Measurements from ENCODE around the gene CACTIN. TPM values are rescaled to one million over a fixed set of nuclear protein-coding genes. Genes with fewer than 3 reads are reported as not detected.
"Not testable (repeated sequence)": the region's sequence is repeated elsewhere in the genome, so short reads cannot be mapped to it uniquely, and the experiment has no call there.

Gene CACTIN
- total and polyA plus RNA-seq, 7 experiments from 2014 or later: 9.5 to 46.7 (median 35.9) TPM

GRCh38 chr19:3634496-3635045 lies 8.0 kb upstream of the CACTIN start:
- Histone ChIP-seq H3K9me3 (ENCODE audit: control insufficient read depth in 2 of 3, low read length in 3 of 3) (no peaks in the 10 kb centered on the region), H3K4me3 (ENCODE audit: low read length) (no peak overlapping the region), H3K36me3 (ENCODE audit: control insufficient read depth in 2 of 3, insufficient read depth in 3 of 3, low read length in 3 of 3) (peaks cover 0 to 42% (median 0%) of the 10 kb centered on the region in 3 experiments), H3K4me1 (ENCODE audit: control insufficient read depth in 2 of 2, insufficient read depth in 2 of 2, low read length in 2 of 2) (no peaks in the 10 kb centered on the region), H3K27ac (ENCODE audit: low read depth, low read length) (no peak overlapping the region), H3K27me3 (ENCODE audit: control insufficient read depth in 2 of 2, insufficient read depth in 2 of 2, low read length in 2 of 2) (no peaks in the 10 kb centered on the region)
- ChIA-PET CTCF (no interaction called here), POLR2A (no interaction called here)
- no peak overlapping the region for H3K4me3 Mint-ChIP-seq
- no peaks in the 10 kb centered on the region for H3K4me1 Mint-ChIP-seq
- no peaks in the 10 kb centered on the region for H3K27me3 Mint-ChIP-seq
- ATAC-seq: no peak
- intact Hi-C loops (cut with micrococcal nuclease): no loop called here
- peak overlapping the region in 1 of 9 donors; percentile 41 for H3K27ac Mint-ChIP-seq
- H3K9me3 Mint-ChIP-seq: no peaks in the 10 kb centered on the region
- peaks cover 0 to 5% (median 0%) of the 10 kb centered on the region in 5 donors for H3K36me3 Mint-ChIP-seq
- DNase-seq: no peak

- Histone ChIP-seq H3K9me3 (ENCODE audit: control insufficient read depth in 2 of 3, low read length in 3 of 3) (no peaks in the 10 kb centered on the region), H3K4me3 (ENCODE audit: low read length) (no peak overlapping the region), H3K36me3 (ENCODE audit: control insufficient read depth in 2 of 3, insufficient read depth in 3 of 3, low read length in 3 of 3) (peaks cover 0 to 32% (median 0%) of the 10 kb centered on the region in 3 experiments), H3K27me3 (ENCODE audit: control insufficient read depth in 2 of 2, insufficient read depth in 2 of 2, low read length in 2 of 2) (no peaks in the 10 kb centered on the region), H3K27ac (ENCODE audit: low read depth, low read length) (no peak overlapping the region), H3K4me1 (ENCODE audit: control insufficient read depth in 2 of 2, insufficient read depth in 2 of 2, low read length in 2 of 2) (no peaks in the 10 kb centered on the region)
- ATAC-seq (no peak), DNase-seq (no peak)
- H3K36me3 Mint-ChIP-seq: peaks cover 0 to 3% (median 0%) of the 10 kb centered on the region in 5 donors
- ChIA-PET CTCF (no interaction called here), POLR2A (no interaction called here)
- H3K27me3 Mint-ChIP-seq: no peaks in the 10 kb centered on the region
- intact Hi-C loops (cut with micrococcal nuclease): no loop called here
- no peaks in the 10 kb centered on the region for H3K9me3 Mint-ChIP-seq
- no peak overlapping the region for H3K27ac Mint-ChIP-seq
- H3K4me1 Mint-ChIP-seq: no peaks in the 10 kb centered on the region
- H3K4me3 Mint-ChIP-seq: no peak overlapping the region
Measured at GRCh38 chr19:3633559-3633988, 7.0 kb upstream of the CACTIN start.

DNA sequence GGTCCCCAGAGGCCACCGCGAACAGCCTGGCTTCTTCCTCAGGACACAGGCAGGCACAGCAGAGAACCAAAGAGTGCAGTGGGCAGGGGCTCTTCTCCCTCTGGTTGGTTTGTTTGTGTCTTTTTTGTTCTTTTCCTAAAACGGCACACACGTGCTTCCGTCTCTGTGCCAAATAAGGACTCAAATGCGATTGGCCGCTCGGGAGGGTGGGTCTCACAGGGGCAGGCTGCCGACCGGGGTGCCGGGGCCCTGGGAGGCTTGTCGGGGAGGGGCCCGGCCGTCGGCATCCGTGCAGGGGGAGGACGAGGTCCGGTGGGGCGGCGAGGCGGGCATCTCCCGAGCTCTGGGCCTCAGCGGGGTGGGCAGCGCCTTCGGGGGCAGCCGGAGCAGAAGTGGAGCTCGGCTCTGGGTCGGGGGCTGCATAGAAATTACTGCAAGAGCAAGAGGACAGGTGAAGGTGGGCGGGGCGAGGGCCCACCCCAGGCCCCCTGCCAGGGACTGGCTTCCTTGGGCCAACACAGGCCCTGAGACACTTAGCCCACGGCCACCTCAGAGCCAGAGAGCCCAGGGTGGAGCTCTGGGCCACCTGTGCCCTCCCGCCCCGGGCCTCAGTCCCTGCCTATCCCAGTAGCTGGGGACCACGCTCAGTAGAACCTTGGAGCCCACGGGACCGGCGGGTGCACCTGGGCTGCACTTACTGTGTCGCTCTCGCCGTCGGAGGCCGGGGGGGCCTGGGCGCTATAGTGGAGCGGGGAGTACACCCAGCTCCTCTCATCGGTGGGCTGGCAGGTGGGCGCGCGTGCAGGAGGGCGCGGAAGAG lies 6.4 kb upstream of the CACTIN start:
- no peak overlapping the region for H3K4me3 ChIP-seq (ENCODE audit: low read length)
- H3K27ac Mint-ChIP-seq: no peak overlapping the region
- ATAC-seq (no peak), DNase-seq (no peak)
- no peaks in the 10 kb centered on the region for H3K9me3 ChIP-seq (ENCODE audit: control insufficient read depth in 2 of 3, low read length in 3 of 3)
- ChIA-PET CTCF (interaction anchor here (0.7 kb wide), 1 partner anchor 209 kb away, joined by 3 read pairs; no protein-coding TSS in a partner anchor), POLR2A (no interaction called here)
- no peaks in the 10 kb centered on the region for H3K4me1 ChIP-seq (ENCODE audit: control insufficient read depth in 2 of 2, insufficient read depth in 2 of 2, low read length in 2 of 2)
- H3K4me1 Mint-ChIP-seq: no peaks in the 10 kb centered on the region
- H3K27ac ChIP-seq (ENCODE audit: low read depth, low read length): no peak overlapping the region
- H3K36me3 ChIP-seq (ENCODE audit: control insufficient read depth in 2 of 3, insufficient read depth in 3 of 3, low read length in 3 of 3): peaks cover 0 to 26% (median 0%) of the 10 kb centered on the region in 3 experiments
- no peaks in the 10 kb centered on the region for H3K9me3 Mint-ChIP-seq
- intact Hi-C loops (cut with micrococcal nuclease): no loop called here
- H3K4me3 Mint-ChIP-seq: no peak overlapping the region
- H3K27me3 Mint-ChIP-seq: no peaks in the 10 kb centered on the region
- no peaks in the 10 kb centered on the region for H3K36me3 Mint-ChIP-seq
- H3K27me3 ChIP-seq (ENCODE audit: control insufficient read depth in 2 of 2, insufficient read depth in 2 of 2, low read length in 2 of 2): no peaks in the 10 kb centered on the region

- Mint-ChIP-seq H3K27me3 (no peaks in the 10 kb centered on the region), H3K36me3 (no peaks in the 10 kb centered on the region), H3K9me3 (no peaks in the 10 kb centered on the region), H3K27ac (no peak overlapping the region), H3K4me1 (peaks cover under 1 to 4% (median 2%) of the 10 kb centered on the region in 7 donors), H3K4me3 (no peak overlapping the region)
- no peak overlapping the region for H3K27ac ChIP-seq (ENCODE audit: low read depth, low read length)
- no peaks in the 10 kb centered on the region for H3K27me3 ChIP-seq (ENCODE audit: control insufficient read depth in 2 of 2, insufficient read depth in 2 of 2, low read length in 2 of 2)
- intact Hi-C loops (cut with micrococcal nuclease): no loop called here
- ATAC-seq: no peak
- H3K4me3 ChIP-seq (ENCODE audit: low read length): no peak overlapping the region
- POLR2A ChIA-PET: no interaction called here
- no peaks in the 10 kb centered on the region for H3K9me3 ChIP-seq (ENCODE audit: control insufficient read depth in 2 of 3, low read length in 3 of 3)
- CTCF ChIA-PET: interaction anchor here (0.7 kb wide), 1 partner anchor 210 kb away, joined by 3 read pairs; no protein-coding TSS in a partner anchor
- H3K36me3 ChIP-seq (ENCODE audit: control insufficient read depth in 2 of 3, insufficient read depth in 3 of 3, low read length in 3 of 3): peaks cover 0 to 20% (median 0%) of the 10 kb centered on the region in 3 experiments
- DNase-seq: no peak
- H3K4me1 ChIP-seq (ENCODE audit: control insufficient read depth in 2 of 2, insufficient read depth in 2 of 2, low read length in 2 of 2): peaks cover 0 to 4% of the 10 kb centered on the region in 2 donors
Measured at GRCh38 chr19:3632098-3632497, 5.5 kb upstream of the CACTIN start.

- Histone ChIP-seq H3K27ac (ENCODE audit: low read depth, low read length) (no peak overlapping the region), H3K27me3 (ENCODE audit: control insufficient read depth in 2 of 2, insufficient read depth in 2 of 2, low read length in 2 of 2) (no peaks in the 10 kb centered on the region), H3K4me3 (ENCODE audit: low read length) (no peak overlapping the region), H3K9me3 (ENCODE audit: control insufficient read depth in 2 of 3, low read length in 3 of 3) (no peaks in the 10 kb centered on the region), H3K36me3 (ENCODE audit: control insufficient read depth in 2 of 3, insufficient read depth in 3 of 3, low read length in 3 of 3) (peaks cover 0 to 17% (median 0%) of the 10 kb centered on the region in 3 experiments), H3K4me1 (ENCODE audit: control insufficient read depth in 2 of 2, insufficient read depth in 2 of 2, low read length in 2 of 2) (peaks cover 0 to 4% of the 10 kb centered on the region in 2 donors)
- ATAC-seq: no peak
- peaks cover 0 to 3% (median 0%) of the 10 kb centered on the region in 11 donors for H3K9me3 Mint-ChIP-seq
- peaks cover 4 to 13% (median 10%) of the 10 kb centered on the region in 7 donors for H3K4me1 Mint-ChIP-seq
- no peaks in the 10 kb centered on the region for H3K36me3 Mint-ChIP-seq
- H3K27me3 Mint-ChIP-seq: no peaks in the 10 kb centered on the region
- no peak overlapping the region for H3K27ac Mint-ChIP-seq
- H3K4me3 Mint-ChIP-seq: no peak overlapping the region
- POLR2A ChIA-PET: no interaction called here
- intact Hi-C loops (cut with micrococcal nuclease): no loop called here
- no peak for DNase-seq
- CTCF ChIA-PET: no interaction called here
Measured at GRCh38 chr19:3631053-3631861, 4.7 kb upstream of the CACTIN start.

- CTCF ChIA-PET: interaction anchor here (0.6 kb wide), 1 partner anchor 141 kb away, joined by 4 read pairs; no protein-coding TSS in a partner anchor
- intact Hi-C loops (cut with micrococcal nuclease): loop anchor here (5.0 kb wide), 4 partner anchors 359 to 1164 kb away; partner anchors contain the start of genes DPP9 (in 1 of the 2), EEF2 (in 1 of the 2), FEM1A (in 1 of the 2) and NCLN (in 1 of the 2)
Measured at GRCh38 chr19:3628766-3629165, 2.2 kb upstream of the CACTIN start.

More at GRCh38 chr19:3628766-3629165, 2.2 kb upstream of the CACTIN start:
- H3K27ac Mint-ChIP-seq; H3K9me3 Mint-ChIP-seq; POLR2A ChIA-PET; H3K4me3 ChIP-seq (ENCODE audit: low read length); H3K27me3 Mint-ChIP-seq; H3K36me3 Mint-ChIP-seq; H3K9me3 ChIP-seq (ENCODE audit: control insufficient read depth in 2 of 3, low read length in 3 of 3); DNase-seq; H3K4me3 Mint-ChIP-seq; ATAC-seq; H3K27me3 ChIP-seq (ENCODE audit: control insufficient read depth in 2 of 2, insufficient read depth in 2 of 2, low read length in 2 of 2); H3K27ac ChIP-seq (ENCODE audit: low read depth, low read length): not testable (repeated sequence)
- peaks cover 20 to 35% (median 24%) of the 10 kb centered on the region in 7 donors for H3K4me1 Mint-ChIP-seq
- Histone ChIP-seq H3K4me1 (ENCODE audit: control insufficient read depth in 2 of 2, insufficient read depth in 2 of 2, low read length in 2 of 2) (peaks cover 8 to 16% of the 10 kb centered on the region in 2 donors), H3K36me3 (ENCODE audit: control insufficient read depth in 2 of 3, insufficient read depth in 3 of 3, low read length in 3 of 3) (peaks cover 0 to 26% (median 0%) of the 10 kb centered on the region in 3 experiments)

Data from naive thymus-derived CD4-positive, alpha-beta T cell (primary cell).